ENCODE measurements around the gene DPAGT1.

The DPAGT1 gene

GRCh38 chr11:119047205-119047604, 54.4 kb downstream of the DPAGT1 start:
- TF ChIP-seq, protein P1, sequence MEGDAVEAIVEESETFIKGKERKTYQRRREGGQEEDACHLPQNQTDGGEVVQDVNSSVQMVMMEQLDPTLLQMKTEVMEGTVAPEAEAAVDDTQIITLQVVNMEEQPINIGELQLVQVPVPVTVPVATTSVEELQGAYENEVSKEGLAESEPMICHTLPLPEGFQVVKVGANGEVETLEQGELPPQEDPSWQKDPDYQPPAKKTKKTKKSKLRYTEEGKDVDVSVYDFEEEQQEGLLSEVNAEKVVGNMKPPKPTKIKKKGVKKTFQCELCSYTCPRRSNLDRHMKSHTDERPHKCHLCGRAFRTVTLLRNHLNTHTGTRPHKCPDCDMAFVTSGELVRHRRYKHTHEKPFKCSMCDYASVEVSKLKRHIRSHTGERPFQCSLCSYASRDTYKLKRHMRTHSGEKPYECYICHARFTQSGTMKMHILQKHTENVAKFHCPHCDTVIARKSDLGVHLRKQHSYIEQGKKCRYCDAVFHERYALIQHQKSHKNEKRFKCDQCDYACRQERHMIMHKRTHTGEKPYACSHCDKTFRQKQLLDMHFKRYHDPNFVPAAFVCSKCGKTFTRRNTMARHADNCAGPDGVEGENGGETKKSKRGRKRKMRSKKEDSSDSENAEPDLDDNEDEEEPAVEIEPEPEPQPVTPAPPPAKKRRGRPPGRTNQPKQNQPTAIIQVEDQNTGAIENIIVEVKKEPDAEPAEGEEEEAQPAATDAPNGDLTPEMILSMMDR (conservative IDR thresholded peaks at IDR 0.05; ENCODE audit: low read depth): no peak
- no peak for DNase-seq (ENCODE audit: low spot score)
- ChIA-PET POLR2A (ENCODE audit: low non-redundant PET) (interaction anchor here (0.7 to 1.3 kb wide), 2 partner anchors 9 to 21 kb away, joined by 3 to 8 read pairs; partner anchors contain the start of genes HYOU1 and VPS11), CTCF (interaction anchor here (0.5 to 1.2 kb wide), 3 partner anchors 9 to 389 kb away, joined by 3 to 5 read pairs (median 3); no protein-coding TSS in a partner anchor)
- no peak overlapping the region for H3K27ac ChIP-seq

Data from RWPE1 (cell line).